ENCODE data around the gene MTMR2. TPM values are rescaled to one million over a fixed set of nuclear protein-coding genes. Genes with fewer than 3 reads are reported as not detected.

Gene MTMR2
- polyA plus RNA-seq, 3 donors: 1.9 to 5.1 (median 2.6) TPM

DNA sequence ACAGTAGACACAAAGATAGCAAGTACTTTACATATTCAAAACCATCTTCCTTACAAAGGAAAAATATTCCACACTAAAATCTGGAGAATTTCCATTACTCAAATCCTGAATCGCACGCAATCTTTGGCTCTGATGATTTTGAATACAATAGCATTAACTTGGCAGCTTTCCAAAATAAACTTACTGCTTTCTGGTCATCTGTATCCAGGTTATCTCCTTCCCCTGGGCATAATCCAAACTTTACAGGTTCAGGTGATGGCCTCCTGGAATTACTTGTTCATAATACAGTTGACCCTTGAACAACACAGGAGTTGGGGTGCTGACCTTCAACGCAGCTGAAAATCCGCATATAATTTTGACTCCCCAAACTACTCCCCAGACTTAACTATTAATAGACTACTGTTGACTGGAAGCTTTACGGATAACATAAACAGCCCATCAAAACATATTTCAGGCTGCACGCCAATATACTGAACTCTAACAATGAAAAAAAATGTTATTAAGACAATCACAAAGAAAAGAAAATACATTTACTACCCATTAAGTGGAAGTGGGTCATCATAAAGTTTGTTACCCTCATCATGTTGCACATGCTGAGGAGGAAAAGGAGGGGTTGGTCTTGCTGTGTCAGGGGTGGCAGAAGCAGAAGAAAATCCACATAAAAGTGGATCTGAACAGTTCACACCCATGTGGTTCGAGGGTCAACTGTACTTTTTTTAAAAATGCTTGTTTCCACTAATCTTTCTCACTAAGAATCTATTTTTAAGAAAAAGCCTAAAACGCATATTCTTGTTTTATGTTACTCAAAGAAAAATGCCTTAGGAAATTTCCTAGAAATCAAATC lies 6.5 kb downstream of the MTMR2 start:
- DNase-seq: no peak
- 95% methylated on average over 4 of the region's 8 CpGs for WGBS (ENCODE audit: insufficient coverage)
- no peaks in the 10 kb centered on the region for H3K9me3 Mint-ChIP-seq
- Histone ChIP-seq H3K9ac (ENCODE audit: insufficient read depth, low read length, poor library complexity, severe bottlenecking) (no peak overlapping the region), H3K9me3 (replicated peaks in 1 of 2; ENCODE audit: control insufficient read depth in 1 of 2, insufficient read depth in 1 of 2, low read length in 2 of 2) (no peaks in the 10 kb centered on the region), H2AFZ (ENCODE audit: insufficient read depth, low read depth, low read length, poor library complexity, severe bottlenecking) (no peak overlapping the region), H3K79me2 (ENCODE audit: insufficient read depth, low read length) (peaks cover 3% of the 10 kb centered on the region), H3K27me3 (ENCODE audit: control insufficient read depth in 2 of 2, insufficient read depth in 2 of 2, low read length in 2 of 2) (no peaks in the 10 kb centered on the region), H4K20me1 (ENCODE audit: insufficient read depth, low read length) (no peaks in the 10 kb centered on the region), H3K4me3 (replicated peaks in 1 of 3; ENCODE audit: low read depth in 2 of 3, low read length in 3 of 3) (no peak overlapping the region), H3K27ac (ENCODE audit: low read depth in 1 of 2, low read length in 2 of 2) (no peak overlapping the region), H3K4me2 (replicated peaks; ENCODE audit: extremely low read depth, low read length, poor library complexity, severe bottlenecking) (no peak overlapping the region), H3K36me3 (replicated peaks in 1 of 2; ENCODE audit: control insufficient read depth in 1 of 2, insufficient read depth in 2 of 2, low read length in 2 of 2) (no peaks in the 10 kb centered on the region), H3K4me1 (ENCODE audit: control insufficient read depth in 1 of 2, insufficient read depth in 2 of 2, low read length in 2 of 2) (no peaks in the 10 kb centered on the region)
- intact Hi-C loops (cut with micrococcal nuclease): no loop called here
- TF ChIP-seq, protein P1, sequence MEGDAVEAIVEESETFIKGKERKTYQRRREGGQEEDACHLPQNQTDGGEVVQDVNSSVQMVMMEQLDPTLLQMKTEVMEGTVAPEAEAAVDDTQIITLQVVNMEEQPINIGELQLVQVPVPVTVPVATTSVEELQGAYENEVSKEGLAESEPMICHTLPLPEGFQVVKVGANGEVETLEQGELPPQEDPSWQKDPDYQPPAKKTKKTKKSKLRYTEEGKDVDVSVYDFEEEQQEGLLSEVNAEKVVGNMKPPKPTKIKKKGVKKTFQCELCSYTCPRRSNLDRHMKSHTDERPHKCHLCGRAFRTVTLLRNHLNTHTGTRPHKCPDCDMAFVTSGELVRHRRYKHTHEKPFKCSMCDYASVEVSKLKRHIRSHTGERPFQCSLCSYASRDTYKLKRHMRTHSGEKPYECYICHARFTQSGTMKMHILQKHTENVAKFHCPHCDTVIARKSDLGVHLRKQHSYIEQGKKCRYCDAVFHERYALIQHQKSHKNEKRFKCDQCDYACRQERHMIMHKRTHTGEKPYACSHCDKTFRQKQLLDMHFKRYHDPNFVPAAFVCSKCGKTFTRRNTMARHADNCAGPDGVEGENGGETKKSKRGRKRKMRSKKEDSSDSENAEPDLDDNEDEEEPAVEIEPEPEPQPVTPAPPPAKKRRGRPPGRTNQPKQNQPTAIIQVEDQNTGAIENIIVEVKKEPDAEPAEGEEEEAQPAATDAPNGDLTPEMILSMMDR (IDR thresholded peaks at IDR 0.05): no peak
- no peak overlapping the region for H3K27ac Mint-ChIP-seq
- H3K36me3 Mint-ChIP-seq: no peaks in the 10 kb centered on the region
- no peaks in the 10 kb centered on the region for H3K27me3 Mint-ChIP-seq (ENCODE audit: low read depth in 3 of 3)
- peaks cover 12% of the 10 kb centered on the region for H3K4me1 Mint-ChIP-seq
- H3K4me3 Mint-ChIP-seq: no peak overlapping the region

DNA sequence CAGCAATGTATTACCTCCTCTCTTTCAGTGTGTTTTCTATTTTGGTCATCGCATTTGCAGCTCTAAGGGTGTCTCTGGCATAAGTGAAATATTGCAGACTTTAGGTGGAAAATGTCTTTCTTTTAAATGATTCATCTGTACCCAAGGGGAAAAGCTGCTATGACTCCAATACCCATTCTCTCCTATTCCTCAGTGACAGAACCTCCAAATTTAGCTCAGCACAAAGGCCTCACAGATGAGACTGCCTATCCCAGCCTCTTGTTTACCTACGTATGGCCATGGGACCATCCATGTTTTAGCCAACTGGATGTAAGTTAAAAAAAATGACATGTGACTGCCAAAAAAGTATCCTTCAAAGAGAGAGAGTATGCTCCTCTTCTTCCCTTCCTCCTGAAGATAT lies 7.9 kb downstream of the MTMR2 start:
- H3K36me3 ChIP-seq (replicated peaks in 1 of 2; ENCODE audit: control insufficient read depth in 1 of 2, insufficient read depth in 2 of 2, low read length in 2 of 2): no peaks in the 10 kb centered on the region
- intact Hi-C loops (cut with micrococcal nuclease): no loop called here
- H3K79me2 ChIP-seq (ENCODE audit: insufficient read depth, low read length): peaks cover 3% of the 10 kb centered on the region
- no CpG with 5 or more reads among the region's 2 CpGs for WGBS (ENCODE audit: insufficient coverage)
- Mint-ChIP-seq H3K9me3 (no peaks in the 10 kb centered on the region), H3K36me3 (no peaks in the 10 kb centered on the region), H3K4me1 (peaks cover 8% of the 10 kb centered on the region), H3K4me3 (no peak overlapping the region), H3K27me3 (ENCODE audit: low read depth in 3 of 3) (no peaks in the 10 kb centered on the region), H3K27ac (no peak overlapping the region)
- TF ChIP-seq, protein P1 (IDR thresholded peaks at IDR 0.05): no peak
- H3K4me2 ChIP-seq (replicated peaks; ENCODE audit: extremely low read depth, low read length, poor library complexity, severe bottlenecking): no peak overlapping the region
- H3K4me3 ChIP-seq (replicated peaks in 1 of 3; ENCODE audit: low read depth in 2 of 3, low read length in 3 of 3): no peak overlapping the region
- no peaks in the 10 kb centered on the region for H3K9me3 ChIP-seq (replicated peaks in 1 of 2; ENCODE audit: control insufficient read depth in 1 of 2, insufficient read depth in 1 of 2, low read length in 2 of 2)
- H2AFZ ChIP-seq (ENCODE audit: insufficient read depth, low read depth, low read length, poor library complexity, severe bottlenecking): no peak overlapping the region
- no peaks in the 10 kb centered on the region for H4K20me1 ChIP-seq (ENCODE audit: insufficient read depth, low read length)
- H3K27me3 ChIP-seq (ENCODE audit: control insufficient read depth in 2 of 2, insufficient read depth in 2 of 2, low read length in 2 of 2): no peaks in the 10 kb centered on the region
- H3K4me1 ChIP-seq (ENCODE audit: control insufficient read depth in 1 of 2, insufficient read depth in 2 of 2, low read length in 2 of 2): no peaks in the 10 kb centered on the region
- no peak overlapping the region for H3K27ac ChIP-seq (ENCODE audit: low read depth in 1 of 2, low read length in 2 of 2)
- DNase-seq: no peak
- H3K9ac ChIP-seq (ENCODE audit: insufficient read depth, low read length, poor library complexity, severe bottlenecking): no peak overlapping the region

Measured in CD14-positive monocyte (primary cell).